HepG2 (cell line): ENCODE measurements around the gene REST. TPM values are rescaled to one million over a fixed set of nuclear protein-coding genes. Genes with fewer than 3 reads are reported as not detected.

Experiments
- ATAC-seq: fragments of 200-7000 bp; cut with Tn5 transposase; 3 replicates; pipeline ENCODE4 v1.9.1; 2020; ENCODE audit warnings: mild to moderate bottlenecking, moderate library complexity
- BruUV-seq: library from RNA; stranded (reverse); fragments of 400-500 nt; replicated peaks from 2 replicates; lab custom pipeline; 2021; lab: Mats Ljungman, UMichigan
- CTCF ChIA-PET: fragments of 300-600 bp; formaldehyde crosslinking; extraction: SDS; loops from one replicate; lab custom pipeline; 2021; ENCODE audit warnings: low total read pairs, inconsistent platforms, low intra/inter-chr PET ratio; lab: Yijun Ruan, JAX
- POLR2A ChIA-PET: fragments of 350-600 bp; sonication (Branson Sonifier 250); formaldehyde crosslinking; loops from one replicate; lab custom pipeline; 2020; ENCODE audit warnings: antibody characterized with exemption, inconsistent platforms; lab: Yijun Ruan, JAX
- DNase-seq: peaks from one replicate; pipeline ENCODE4 v3.0.0-alpha.2; 2015; ENCODE audit warnings: low spot score
- FAIRE-seq: peaks from 3 replicates; lab custom pipeline; 2011; peaks lifted over from hg19 to GRCh38; lab: Jason Lieb, UNC
- H2AFZ ChIP-seq: one replicate; pipeline ENCODE4 v1.6.1; 2011; ENCODE audit warnings: low read length, inconsistent platforms
- H3K27ac ChIP-seq: fragments of 300-600 bp; 3 replicates; pipeline ENCODE4 v1.8.0; 2011; ENCODE audit warnings: mixed run types, mild to moderate bottlenecking, mixed read lengths, low read length, inconsistent platforms; ENCODE audit not compliant: insufficient read depth; ENCODE audit errors: extremely low read length
- H3K27me3 ChIP-seq, 2 experiments: fragments of 200-600 bp in 1 of 2; 2 replicates in 1 of 2; 3 replicates in 1 of 2; pipeline versions ENCODE4 v1.6.0 to v1.8.0; 2011; ENCODE audit warnings: low read length in 2 of 2, mild to moderate bottlenecking in 2 of 2, moderate library complexity in 2 of 2, inconsistent platforms in 1 of 2; ENCODE audit not compliant: insufficient read depth in 2 of 2, control insufficient read depth in 1 of 2
- H3K36me3 ChIP-seq, 2 experiments: fragments of 200-600 bp in 1 of 2; replicated peaks in 1 of 2; 2 replicates in 1 of 2; 3 replicates in 1 of 2; pipeline versions ENCODE4 v1.5.1 to v1.8.0; 2011; ENCODE audit warnings: low read length in 2 of 2, inconsistent platforms in 1 of 2; ENCODE audit not compliant: insufficient read depth in 2 of 2, control insufficient read depth in 1 of 2
- H3K4me1 ChIP-seq: 2 replicates; pipeline ENCODE4 v1.5.1; 2012; ENCODE audit warnings: low read length, inconsistent platforms; ENCODE audit not compliant: insufficient read depth
- H3K4me2 ChIP-seq: 2 replicates; pipeline ENCODE4 v1.6.0; 2011; ENCODE audit warnings: low read depth, low read length, inconsistent platforms
- H3K4me3 ChIP-seq, 3 experiments: fragments of 200-600 bp in 1 of 3; sonication (generic), shearing (Covaris generic) in 1 of 3; replicated peaks in 1 of 3; 2 replicates each; pipeline ENCODE4 v1.5.1; 2011 to 2016; ENCODE audit warnings: low read length in 3 of 3, inconsistent platforms in 2 of 3, low read depth in 2 of 3, mild to moderate bottlenecking in 2 of 3, control low read depth in 1 of 3, mixed read lengths in 1 of 3; ENCODE audit not compliant: insufficient read depth in 1 of 3
- H3K79me2 ChIP-seq: one replicate; pipeline ENCODE4 v1.6.1; 2011; ENCODE audit warnings: low read length, inconsistent platforms; ENCODE audit not compliant: insufficient read depth
- H3K9ac ChIP-seq: 2 replicates; pipeline ENCODE4 v1.6.0; 2011; ENCODE audit warnings: mild to moderate bottlenecking, low read depth, low read length, inconsistent platforms; ENCODE audit not compliant: insufficient read depth
- H3K9me3 ChIP-seq: 2 replicates; pipeline ENCODE4 v1.5.1; 2012; ENCODE audit warnings: mild to moderate bottlenecking, low read length
- H4K20me1 ChIP-seq: 2 replicates; pipeline ENCODE4 v1.6.0; 2011; ENCODE audit warnings: inconsistent platforms, mild to moderate bottlenecking, low read length, moderate library complexity; ENCODE audit not compliant: insufficient read depth
- AGO1 ChIP-seq: fragments of 200-400 bp; formaldehyde crosslinking; IDR thresholded peaks from 2 replicates; pipeline ENCODE4 v1.6.1; 2017; ENCODE audit warnings: mild to moderate bottlenecking, low read depth, low read length, moderate library complexity; ENCODE audit not compliant: poor library complexity, severe bottlenecking
- EED ChIP-seq: sonication (generic); formaldehyde crosslinking; IDR thresholded peaks from 2 replicates; pipeline ENCODE4 v1.5.0; 2020; ENCODE audit warnings: mild to moderate bottlenecking, missing genetic modification reagents
- KIAA2018 ChIP-seq: sonication (generic); formaldehyde crosslinking; IDR thresholded peaks from 2 replicates; pipeline ENCODE4 v1.5.0; 2020; ENCODE audit warnings: mild to moderate bottlenecking, missing genetic modification reagents, borderline replicate concordance
- NR1H2 ChIP-seq: sonication (generic); formaldehyde crosslinking; IDR thresholded peaks from 2 replicates; pipeline ENCODE4 v1.8.1; 2022; ENCODE audit warnings: low read depth, missing genetic modification reagents, borderline replicate concordance
- PHB2 ChIP-seq: fragments of 450-650 bp; IDR thresholded peaks from 2 replicates; pipeline ENCODE4 v1.6.1; 2018; ENCODE audit not compliant: partially characterized antibody
- U2AF1 ChIP-seq: fragments of 200-400 bp; formaldehyde crosslinking; optimal IDR thresholded peaks from 2 replicates; pipeline ENCODE3; 2017; ENCODE audit warnings: mild to moderate bottlenecking, low read depth, low read length
- ZNF160 ChIP-seq: sonication (generic); formaldehyde crosslinking; IDR thresholded peaks from 2 replicates; pipeline ENCODE4 v1.8.0; 2022; ENCODE audit warnings: mild to moderate bottlenecking, inconsistent platforms, missing genetic modification reagents
- ZNF232 ChIP-seq: sonication (generic); formaldehyde crosslinking; IDR thresholded peaks from 2 replicates; pipeline ENCODE4 v1.4.0; 2020; ENCODE audit warnings: missing genetic modification reagents, borderline replicate concordance
- ZNF451 ChIP-seq: sonication (generic); formaldehyde crosslinking; IDR thresholded peaks from 2 replicates; pipeline ENCODE4 v1.5.0; 2020; ENCODE audit warnings: mild to moderate bottlenecking, missing genetic modification reagents
- WGBS: methylation state at CpG from one replicate; pipeline ENCODE4 v1.1.6; 2017; ENCODE audit warnings: low lambda C conversion rate; 5-methylcytosine and 5-hydroxymethylcytosine counted together
- in situ Hi-C: cut with HindIII; loops from 2 replicates; pipeline ENCODE4 v1.10.0; 2017; ENCODE audit warnings: low pct_unique_long_range_greater_than_20kb; ENCODE audit not compliant: extremely low pct_ligation_motif_present
- intact Hi-C: fragments of 100-400 bp; cut with micrococcal nuclease; formaldehyde crosslinking; loops from one replicate; pipeline ENCODE4 v1.10.0; 2022; ENCODE audit not compliant: unreplicated experiment
- polyA plus RNA-seq, 8 experiments: library from polyadenylated mRNA; depleted of rRNA in 3 of 8; stranded (reverse) in 7 of 8; unstranded in 1 of 8; fragments of >200 nt; fragmentation: Illumina TruSeq in 4 of 8; extraction: Trizol in 4 of 8; gene quantifications; 2 replicates each; pipeline versions ENCODE4 v1.2.1 to v1.2.3, GENCODE V29; 2011 to 2016; ENCODE audit warnings: low read depth in 4 of 8, missing spikeins in 1 of 8, mixed read lengths in 1 of 8; ENCODE audit not compliant: insufficient read depth in 1 of 8
- total RNA-seq, 5 experiments: library from RNA; depleted of rRNA; stranded (reverse); fragments of >200 nt; fragmentation: Illumina TruSeq; extraction: Trizol; gene quantifications; 2 replicates each; pipeline ENCODE4 v1.2.3, GENCODE V29; 2016; ENCODE audit warnings: low read depth in 1 of 5

Gene REST
- total and polyA plus RNA-seq, 2 of the 13 experiments (the other 11 are each of a cell fraction or from before 2014, with no cell fraction given): 12.7 to 22.4 TPM

GRCh38 chr4:56909086-56909894 is 1.6 kb downstream of the REST start (continued):
- TF ChIP-seq ZNF451 (CRISPR knock-in tag) (no peak), ZNF232 (CRISPR knock-in tag) (peak; percentile 73; the same call in 1 of the 2 replicates), U2AF1 (no peak), ZNF160 (CRISPR knock-in tag) (0 out of 2 replicates have a peak, but pooled peaks have one; percentile 17), PHB2 (no peak)

GRCh38 chr4:56910172-56910967 is 2.7 kb downstream of the REST start:
- Histone ChIP-seq H3K27ac (peak overlapping the region; percentile 96), H3K4me2 (peak overlapping the region; percentile 71), H3K9me3 (no peaks in the 10 kb centered on the region), H3K4me3 (peak overlapping the region; percentile 94 to 99 (median 99); a peak in 5 of 6 replicates), H3K27me3 (peaks cover 0 to 12% of the 10 kb centered on the region in 2 experiments; a peak in 1 of 5 replicates), H3K36me3 (peaks cover 6 to 7% of the 10 kb centered on the region in 2 experiments; a peak in 3 of 5 replicates), H3K4me1 (peaks cover 52% of the 10 kb centered on the region), H2AFZ (no peak overlapping the region), H4K20me1 (peaks cover 9% of the 10 kb centered on the region; the same call in 1 of the 2 replicates), H3K79me2 (peaks cover 56% of the 10 kb centered on the region), H3K9ac (peak overlapping the region; percentile 94)
- POLR2A ChIA-PET: interaction anchor here (4.1 kb wide), 1 partner anchor 67 kb away, joined by 49 read pairs; the partner anchor contains the start of genes NOA1 and POLR2B
- 75% methylated on average over 6 of the region's 6 CpGs for WGBS
- CTCF ChIA-PET: no interaction called here
- ATAC-seq: no peak
- DNase-seq: no peak
- no peak for FAIRE-seq
- in situ Hi-C loops (no loop called here), intact Hi-C loops (no loop called here)
- BruUV-seq: no TSS peak
- TF ChIP-seq KIAA2018: no peak
- TF ChIP-seq NR1H2: no peak
- no peak for TF ChIP-seq AGO1
- no peak for TF ChIP-seq EED
